Activated B cell treated with CpG ODN at 0.5 μM for 24 hours (primary cell): Measurements from ENCODE around the gene CYGB. TPM values are rescaled to one million over a fixed set of nuclear protein-coding genes. Genes with fewer than 3 reads are reported as not detected.

Source experiments
- ATAC-seq: fragments of 200-7000 bp; cut with Tn5 transposase; one replicate; pipeline ENCODE4 v1.10.0; 2021; ENCODE audit warnings: low read depth, mild to moderate bottlenecking, moderate library complexity
- CTCF ChIA-PET: fragments of 350-600 bp; sonication (Branson Sonifier 250); formaldehyde crosslinking; loops from one replicate; lab custom pipeline; 2021; ENCODE audit warnings: antibody characterized with exemption; lab: Charles Lee
- POLR2A ChIA-PET: fragments of 350-600 bp; sonication (Branson Sonifier 250); formaldehyde crosslinking; loops from one replicate; lab custom pipeline; 2021; ENCODE audit warnings: antibody characterized with exemption; lab: Charles Lee
- DNase-seq: peaks from one replicate; pipeline ENCODE4 v3.0.0; 2022
- H3K27ac Mint-ChIP-seq: one replicate; pipeline ENCODE4 v1.8.0; 2020; ENCODE audit warnings: mixed read lengths
- H3K27me3 Mint-ChIP-seq: one replicate; pipeline ENCODE4 v1.8.0; 2021; ENCODE audit warnings: mixed read lengths
- H3K36me3 Mint-ChIP-seq: one replicate; pipeline ENCODE4 v1.8.0; 2021; ENCODE audit warnings: low read depth, mixed read lengths
- H3K4me1 Mint-ChIP-seq: one replicate; pipeline ENCODE4 v1.8.0; 2021; ENCODE audit warnings: mixed read lengths
- H3K4me3 Mint-ChIP-seq: one replicate; pipeline ENCODE4 v1.8.0; 2020; ENCODE audit warnings: mild to moderate bottlenecking, mixed read lengths
- H3K9me3 Mint-ChIP-seq: one replicate; pipeline ENCODE4 v1.8.0; 2020; ENCODE audit warnings: mixed read lengths
- CTCF ChIP-seq: fragments of 200-600 bp; IDR thresholded peaks from one replicate; pipeline ENCODE4 v1.8.0; 2022; ENCODE audit warnings: antibody characterized with exemption, mild to moderate bottlenecking
- intact Hi-C: fragments of 100-400 bp; cut with micrococcal nuclease; formaldehyde crosslinking; loops from one replicate; pipeline ENCODE4 v1.15.1; 2024
- total RNA-seq: library from RNA; stranded (reverse); gene quantifications from 2 replicates; pipeline ENCODE4 v1.2.3, GENCODE V29; 2022

CYGB gene
- total RNA-seq, 1 donor from 2014 or later: 0.49 TPM

- peak overlapping the region; percentile 92 for H3K27ac Mint-ChIP-seq
- no peaks in the 10 kb centered on the region for H3K9me3 Mint-ChIP-seq
- no peaks in the 10 kb centered on the region for H3K27me3 Mint-ChIP-seq
- DNase-seq: no peak
- peaks cover 35% of the 10 kb centered on the region for H3K36me3 Mint-ChIP-seq
- CTCF ChIA-PET: interaction anchor here (4.4 kb wide), 1 partner anchor 9 kb away, joined by 21 read pairs; no protein-coding TSS in a partner anchor
- POLR2A ChIA-PET: interaction anchor here (1.0 to 24.4 kb wide), 2 partner anchors 9 to 14 kb away, joined by 3 to 769 read pairs; partner anchors contain the start of gene RHBDF2
- TF ChIP-seq CTCF: no peak
- ATAC-seq: no peak
- peak overlapping the region; percentile 36 for H3K4me3 Mint-ChIP-seq
- intact Hi-C loops: no loop called here
- H3K4me1 Mint-ChIP-seq: peaks cover 82% of the 10 kb centered on the region
Observed at GRCh38 chr17:76484228-76484725, 53.2 kb downstream of the CYGB start.

DNA sequence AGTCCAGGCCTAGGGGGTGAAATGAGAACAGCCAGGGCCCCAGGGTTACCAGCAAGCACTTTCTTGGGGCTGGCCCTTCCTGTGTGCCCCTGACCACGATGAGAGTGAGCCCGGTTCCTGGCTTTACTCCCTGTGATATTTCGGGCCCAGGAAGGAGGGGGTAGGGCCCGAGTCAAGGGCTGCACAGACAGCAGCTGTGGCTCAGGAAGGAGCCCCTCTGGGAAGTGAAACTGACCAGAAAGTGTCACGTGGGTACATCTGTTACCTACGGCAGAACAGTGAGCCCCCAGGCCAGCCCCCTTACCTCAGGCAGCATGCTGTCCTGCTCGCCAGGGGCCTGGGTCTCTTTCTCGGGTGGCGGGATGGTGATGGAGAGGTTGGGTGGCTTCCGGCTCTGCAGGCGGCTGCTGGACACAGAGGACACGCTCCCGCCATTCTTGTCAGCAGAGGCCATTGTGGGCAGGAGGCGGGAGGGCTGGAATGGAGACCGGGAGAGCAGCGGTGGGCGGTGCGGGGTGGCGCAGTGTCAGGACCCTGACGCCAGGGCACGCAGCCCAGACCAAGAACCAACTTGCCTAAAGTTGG is 56.3 kb downstream of the CYGB start:
- no peaks in the 10 kb centered on the region for H3K27me3 Mint-ChIP-seq
- peaks cover 54% of the 10 kb centered on the region for H3K36me3 Mint-ChIP-seq
- CTCF ChIA-PET: interaction anchor here (0.8 to 4.4 kb wide), 7 partner anchors 12 to 202 kb away, joined by 3 to 21 read pairs (median 4); partner anchors contain the start of gene AANAT
- DNase-seq (peak; percentile 61), ATAC-seq (peak; percentile 64)
- H3K9me3 Mint-ChIP-seq: no peaks in the 10 kb centered on the region
- POLR2A ChIA-PET: interaction anchor here (0.6 to 24.4 kb wide), 14 partner anchors 12 to 965 kb away, joined by 3 to 769 read pairs (median 7); partner anchors contain the start of genes AANAT, JMJD6, METTL23 and RHBDF2
- H3K4me3 Mint-ChIP-seq: peak overlapping the region; percentile 81
- H3K27ac Mint-ChIP-seq: peak overlapping the region; percentile 92
- peaks cover 79% of the 10 kb centered on the region for H3K4me1 Mint-ChIP-seq
- intact Hi-C loops: no loop called here
- TF ChIP-seq CTCF: no peak

DNA sequence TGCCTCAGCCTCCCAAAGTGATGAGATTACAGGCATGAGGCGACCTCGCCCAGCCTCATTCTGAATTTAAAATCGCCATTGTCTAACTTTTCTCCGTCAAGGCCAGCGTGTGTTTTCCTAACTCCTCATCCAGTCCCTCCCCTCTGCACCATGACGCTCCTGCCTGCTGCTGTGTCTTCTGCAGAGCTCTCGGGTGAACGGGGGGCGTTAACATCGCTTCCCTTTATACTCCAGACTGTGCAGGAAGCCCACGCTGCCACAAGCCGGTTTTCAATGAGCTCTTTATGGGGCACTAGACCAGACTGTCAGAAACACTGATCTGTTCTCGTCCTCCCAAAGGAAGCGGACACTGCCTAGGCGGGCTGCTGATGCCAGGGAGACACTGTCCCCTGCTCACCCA is 56.9 kb downstream of the CYGB start:
- peaks cover 53% of the 10 kb centered on the region for H3K36me3 Mint-ChIP-seq
- CTCF ChIA-PET: interaction anchor here (0.8 to 4.4 kb wide), 8 partner anchors 12 to 201 kb away, joined by 3 to 21 read pairs (median 4); partner anchors contain the start of genes AANAT and RHBDF2
- no peak for DNase-seq
- no peak for TF ChIP-seq CTCF
- no peaks in the 10 kb centered on the region for H3K9me3 Mint-ChIP-seq
- no peaks in the 10 kb centered on the region for H3K27me3 Mint-ChIP-seq
- intact Hi-C loops: no loop called here
- POLR2A ChIA-PET: interaction anchor here (0.6 to 24.4 kb wide), 16 partner anchors 9 to 698 kb away, joined by 3 to 769 read pairs (median 5); partner anchors contain the start of genes AANAT and RHBDF2
- ATAC-seq: peak; percentile 15
- H3K4me1 Mint-ChIP-seq: peaks cover 74% of the 10 kb centered on the region
- peak overlapping the region; percentile 81 for H3K4me3 Mint-ChIP-seq
- H3K27ac Mint-ChIP-seq: peak overlapping the region; percentile 92

DNA sequence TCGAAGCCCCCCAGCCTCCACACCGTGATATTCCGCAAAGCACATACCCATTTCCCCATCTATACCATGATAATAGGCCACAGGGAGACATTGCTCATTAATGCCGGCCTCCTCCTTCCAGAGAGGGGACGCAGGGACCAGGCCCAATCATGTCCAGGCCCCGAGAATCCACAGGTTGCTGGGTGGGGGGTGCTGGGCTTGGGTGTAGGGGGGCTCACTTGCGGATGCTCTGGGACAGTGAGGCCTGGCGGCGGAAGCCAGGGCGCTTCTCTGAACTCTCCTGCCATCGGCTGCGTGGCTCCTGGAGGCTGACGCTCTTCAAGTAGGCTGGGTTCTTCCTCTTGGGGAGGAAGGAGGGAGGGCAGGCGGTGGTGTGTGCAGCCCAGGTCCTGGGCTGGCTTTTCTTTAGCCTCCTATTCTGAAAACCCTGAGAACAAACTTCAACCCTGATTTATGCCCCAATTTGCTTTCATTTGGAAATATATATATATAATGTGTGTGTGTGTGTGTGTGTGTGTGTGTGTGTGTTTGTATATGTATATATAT is 57.9 kb downstream of the CYGB start:
- intact Hi-C loops: no loop called here
- ATAC-seq (no peak), DNase-seq (no peak)
- Mint-ChIP-seq H3K36me3 (peaks cover 59% of the 10 kb centered on the region), H3K9me3 (no peaks in the 10 kb centered on the region), H3K4me3 (peak overlapping the region; percentile 49), H3K27ac (peak overlapping the region; percentile 75), H3K4me1 (peaks cover 71% of the 10 kb centered on the region), H3K27me3 (no peaks in the 10 kb centered on the region)
- POLR2A ChIA-PET: interaction anchor here (0.7 to 24.4 kb wide), 8 partner anchors 12 to 249 kb away, joined by 3 to 769 read pairs (median 8); partner anchors contain the start of genes AANAT and RHBDF2
- no peak for TF ChIP-seq CTCF
- CTCF ChIA-PET: interaction anchor here (0.8 to 4.4 kb wide), 4 partner anchors 12 to 43 kb away, joined by 3 to 21 read pairs (median 6); partner anchors contain the start of genes AANAT and RHBDF2
